OCI-LY1 (cell line): ENCODE data around the gene SELENOV.

Experiments used
- H2AFZ ChIP-seq: fragments of 200-600 bp; sonication (generic), shearing (Covaris generic); 2 replicates; pipeline ENCODE4 v1.6.0; 2014; ENCODE audit warnings: antibody characterized with exemption, mild to moderate bottlenecking, low read length
- H3F3A ChIP-seq: fragments of 200-600 bp; sonication (generic), shearing (Covaris generic); 2 replicates; pipeline ENCODE4 v1.6.0; 2014; ENCODE audit warnings: mild to moderate bottlenecking, antibody characterized with exemption, low read length, moderate library complexity; ENCODE audit not compliant: insufficient read depth
- H3K27ac ChIP-seq: fragments of 200-600 bp; sonication (generic); 2 replicates; pipeline ENCODE4 v1.5.1; 2014; ENCODE audit warnings: low read length, mixed run types, mild to moderate bottlenecking, low read depth; ENCODE audit not compliant: poor library complexity, severe bottlenecking
- H3K27me3 ChIP-seq: fragments of 200-600 bp; sonication (generic); 2 replicates; pipeline ENCODE4 v1.6.0; 2014; ENCODE audit warnings: antibody characterized with exemption, mild to moderate bottlenecking, low read length, moderate library complexity; ENCODE audit not compliant: insufficient read depth
- H3K36me3 ChIP-seq: fragments of 200-600 bp; sonication (generic); 2 replicates; pipeline ENCODE4 v1.6.1; 2014; ENCODE audit warnings: mild to moderate bottlenecking, antibody characterized with exemption, low read length, moderate library complexity, mixed read lengths; ENCODE audit not compliant: insufficient read depth
- H3K4me1 ChIP-seq: fragments of 200-600 bp; sonication (generic); 2 replicates; pipeline ENCODE4 v1.5.1; 2014; ENCODE audit warnings: mild to moderate bottlenecking, low read length, moderate library complexity; ENCODE audit not compliant: insufficient read depth, severe bottlenecking
- H3K4me2 ChIP-seq: fragments of 200-600 bp; sonication (generic), shearing (Covaris generic); 2 replicates; pipeline ENCODE4 v1.6.1; 2014; ENCODE audit warnings: low read length
- H3K4me3 ChIP-seq: fragments of 200-600 bp; sonication (generic); 2 replicates; pipeline ENCODE4 v1.5.1; 2014; ENCODE audit warnings: low read length, low read depth, mild to moderate bottlenecking, mixed read lengths; ENCODE audit not compliant: poor library complexity, severe bottlenecking
- H3K79me2 ChIP-seq: fragments of 200-600 bp; shearing (Covaris generic); 2 replicates; pipeline ENCODE4 v1.6.1; 2016; ENCODE audit warnings: mixed run types, low read length, mixed read lengths; ENCODE audit not compliant: insufficient read depth
- H3K9ac ChIP-seq: fragments of 200-600 bp; sonication (generic), shearing (Covaris generic); 2 replicates; pipeline ENCODE4 v1.6.1; 2014; ENCODE audit warnings: mild to moderate bottlenecking, low read length, mixed read lengths
- H3K9me2 ChIP-seq: fragments of 200-600 bp; sonication (generic), shearing (Covaris generic); 2 replicates; pipeline ENCODE4 v1.6.1; 2014; ENCODE audit warnings: low read depth, mild to moderate bottlenecking, low read length, mixed read lengths
- H3K9me3 ChIP-seq: fragments of 200-600 bp; shearing (Covaris generic); 2 replicates; pipeline ENCODE4 v1.6.1; 2014; ENCODE audit warnings: low read length, mixed read lengths
- H4K20me1 ChIP-seq: fragments of 200-600 bp; sonication (generic), shearing (Covaris generic); 2 replicates; pipeline ENCODE4 v1.6.0; 2016; ENCODE audit warnings: mild to moderate bottlenecking, low read length; ENCODE audit not compliant: insufficient read depth
- EZH2 ChIP-seq: fragments of 200-600 bp; sonication (generic), shearing (Covaris generic); IDR thresholded peaks from 2 replicates; pipeline ENCODE4 v1.8.0; 2017; ENCODE audit warnings: borderline replicate concordance, mixed run types, mild to moderate bottlenecking, antibody characterized with exemption, low read length, moderate library complexity, mixed read lengths
- TF ChIP-seq, protein P1 (sequence below): fragments of 200-600 bp; sonication (generic), shearing (Covaris generic); IDR thresholded peaks from 2 replicates; pipeline ENCODE4 v1.5.1; 2017; ENCODE audit warnings: mild to moderate bottlenecking, antibody characterized with exemption, low read length, moderate library complexity, mixed read lengths

SELENOV gene

GRCh38 chr19:39514840-39515550 is at the start of gene SELENOV:
TSS of gene SELENOV (plus strand) at chr19:39515139. CDS start at chr19:39515213, 74 bp downstream.
- Histone ChIP-seq H3K79me2 (no peaks in the 10 kb centered on the region), H3K4me2 (peak within 1 kb of the TSS; percentile 31; the same call in 1 of the 2 replicates)

GRCh38 chr19:39465956-39466747 is 48.8 kb upstream of the SELENOV start:
- no peak overlapping the region for H3K9ac ChIP-seq
- H3K4me3 ChIP-seq = no peak overlapping the region

More at GRCh38 chr19:39514840-39515550, at the start of gene SELENOV:
- H4K20me1 ChIP-seq = no peaks in the 10 kb centered on the region
- H3K27ac ChIP-seq = no peak within 1 kb of the TSS
- H3F3A ChIP-seq = no peaks in the 10 kb centered on the region
- H3K9ac ChIP-seq = no peak within 1 kb of the TSS
- no peaks in the 10 kb centered on the region for H3K36me3 ChIP-seq
- H3K27me3 ChIP-seq = peaks cover 12% of the 10 kb centered on the region
- no peaks in the 10 kb centered on the region for H3K9me2 ChIP-seq
- no peak within 1 kb of the TSS for H2AFZ ChIP-seq
- no peak for TF ChIP-seq EZH2
- TF ChIP-seq, protein P1, sequence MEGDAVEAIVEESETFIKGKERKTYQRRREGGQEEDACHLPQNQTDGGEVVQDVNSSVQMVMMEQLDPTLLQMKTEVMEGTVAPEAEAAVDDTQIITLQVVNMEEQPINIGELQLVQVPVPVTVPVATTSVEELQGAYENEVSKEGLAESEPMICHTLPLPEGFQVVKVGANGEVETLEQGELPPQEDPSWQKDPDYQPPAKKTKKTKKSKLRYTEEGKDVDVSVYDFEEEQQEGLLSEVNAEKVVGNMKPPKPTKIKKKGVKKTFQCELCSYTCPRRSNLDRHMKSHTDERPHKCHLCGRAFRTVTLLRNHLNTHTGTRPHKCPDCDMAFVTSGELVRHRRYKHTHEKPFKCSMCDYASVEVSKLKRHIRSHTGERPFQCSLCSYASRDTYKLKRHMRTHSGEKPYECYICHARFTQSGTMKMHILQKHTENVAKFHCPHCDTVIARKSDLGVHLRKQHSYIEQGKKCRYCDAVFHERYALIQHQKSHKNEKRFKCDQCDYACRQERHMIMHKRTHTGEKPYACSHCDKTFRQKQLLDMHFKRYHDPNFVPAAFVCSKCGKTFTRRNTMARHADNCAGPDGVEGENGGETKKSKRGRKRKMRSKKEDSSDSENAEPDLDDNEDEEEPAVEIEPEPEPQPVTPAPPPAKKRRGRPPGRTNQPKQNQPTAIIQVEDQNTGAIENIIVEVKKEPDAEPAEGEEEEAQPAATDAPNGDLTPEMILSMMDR = peak; percentile 29
- no peak within 1 kb of the TSS for H3K4me3 ChIP-seq
- H3K4me1 ChIP-seq = peaks cover 29% of the 10 kb centered on the region
- no peaks in the 10 kb centered on the region for H3K9me3 ChIP-seq

DNA sequence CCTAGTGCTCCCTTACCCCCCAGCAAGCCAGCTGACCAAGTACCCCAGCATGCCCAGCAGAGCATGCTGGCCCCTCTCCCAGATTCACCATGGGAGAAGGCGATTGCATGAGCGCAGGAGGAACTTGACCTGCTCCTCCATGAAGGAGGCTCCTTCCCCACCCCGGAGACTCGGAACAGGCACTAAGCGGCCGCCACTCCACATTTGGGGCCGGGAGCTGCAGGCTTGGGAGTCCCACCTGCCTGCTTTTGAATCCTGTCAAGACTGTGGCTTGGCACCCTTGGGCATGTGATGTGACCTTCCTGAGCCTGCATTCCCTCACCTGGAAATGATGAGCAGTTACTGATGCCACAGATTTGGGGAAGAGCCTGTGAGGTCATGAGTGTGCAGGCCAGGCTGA is 47.0 kb upstream of the SELENOV start:
- Histone ChIP-seq H3K9me3 (no peaks in the 10 kb centered on the region), H2AFZ (no peak overlapping the region), H3K9ac (no peak overlapping the region), H3K9me2 (no peaks in the 10 kb centered on the region), H3K36me3 (peaks cover 92% of the 10 kb centered on the region), H3K4me3 (no peak overlapping the region), H3K27ac (no peak overlapping the region), H3K79me2 (no peaks in the 10 kb centered on the region), H3K4me1 (no peaks in the 10 kb centered on the region), H3K4me2 (no peak overlapping the region), H4K20me1 (no peaks in the 10 kb centered on the region), H3K27me3 (no peaks in the 10 kb centered on the region), H3F3A (no peaks in the 10 kb centered on the region)
- TF ChIP-seq, protein P1 = no peak
- TF ChIP-seq EZH2 = no peak

More at GRCh38 chr19:39465956-39466747, 48.8 kb upstream of the SELENOV start:
- Histone ChIP-seq H3K4me1 (no peaks in the 10 kb centered on the region), H3K9me2 (no peaks in the 10 kb centered on the region), H3K27me3 (no peaks in the 10 kb centered on the region), H3K79me2 (no peaks in the 10 kb centered on the region), H3F3A (no peaks in the 10 kb centered on the region), H3K36me3 (peaks cover 78% of the 10 kb centered on the region), H3K4me2 (no peak overlapping the region), H3K9me3 (no peaks in the 10 kb centered on the region), H2AFZ (no peak overlapping the region), H3K27ac (no peak overlapping the region), H4K20me1 (no peaks in the 10 kb centered on the region)
- TF ChIP-seq, protein P1 = no peak
- TF ChIP-seq EZH2 = no peak
